KOPT-K1 (cell line): ENCODE results near the gene DSG2.
"Not testable (repeated sequence)": the region's sequence is repeated elsewhere in the genome, so short reads cannot be mapped to it uniquely, and the experiment has no call there.

Experiments used
- H3K27ac ChIP-seq: fragments of 200-600 bp; sonication (generic); 2 replicates; pipeline ENCODE4 v1.5.1; 2016; ENCODE audit warnings: antibody characterized with exemption, mild to moderate bottlenecking, low read depth, low read length; ENCODE audit not compliant: poor library complexity, severe bottlenecking
- H3K36me3 ChIP-seq: fragments of 200-600 bp; sonication (generic); 2 replicates; pipeline ENCODE4 v1.5.1; 2017; ENCODE audit warnings: antibody characterized with exemption, mild to moderate bottlenecking, low read length, moderate library complexity; ENCODE audit not compliant: insufficient read depth
- H3K9me3 ChIP-seq: fragments of 200-600 bp; sonication (generic); 2 replicates; pipeline ENCODE4 v1.5.1; 2017; ENCODE audit warnings: antibody characterized with exemption, low read length, mild to moderate bottlenecking; ENCODE audit not compliant: insufficient read depth, poor library complexity, severe bottlenecking

The DSG2 gene

DNA sequence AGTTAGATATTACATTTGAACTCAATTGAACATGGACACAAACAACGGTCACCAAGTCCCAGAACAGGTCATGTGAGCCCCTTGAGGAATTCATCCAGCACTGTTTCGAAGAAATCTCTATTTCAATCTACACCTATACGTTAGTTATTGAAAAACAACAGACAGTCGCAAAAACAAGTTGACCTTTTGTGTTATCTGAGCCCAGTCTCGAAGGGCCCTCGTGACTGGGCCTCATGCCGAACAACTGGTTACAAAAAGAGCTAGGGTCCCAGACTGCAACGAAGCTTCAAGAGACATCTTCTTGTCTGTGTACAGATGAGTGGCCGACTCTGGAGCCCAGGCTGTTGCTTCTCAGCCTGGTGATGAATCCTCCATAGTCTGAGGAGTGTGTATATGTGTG lies 5.3 kb upstream of the DSG2 start:
- Histone ChIP-seq H3K36me3 (no peaks in the 10 kb centered on the region), H3K9me3 (no peaks in the 10 kb centered on the region), H3K27ac (no peak overlapping the region)

DNA sequence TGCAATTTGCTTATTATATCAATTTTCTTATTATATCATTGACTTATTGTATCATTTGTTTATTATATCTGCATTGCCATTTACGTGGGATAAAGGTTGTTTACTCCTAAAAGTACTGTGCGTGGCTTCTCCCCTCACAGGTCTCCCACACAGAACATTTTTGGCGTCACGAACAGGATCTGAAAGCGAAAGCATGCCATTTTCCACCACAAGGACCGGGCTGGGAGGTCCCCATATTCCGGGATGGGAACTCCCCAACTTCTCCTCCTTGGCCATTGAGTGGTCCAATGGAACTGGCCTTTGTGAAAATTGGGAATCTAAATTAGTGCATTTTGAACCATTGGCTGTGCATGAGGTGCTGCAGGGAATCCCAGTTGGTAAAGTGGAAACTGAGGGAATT lies 4.8 kb upstream of the DSG2 start:
- H3K27ac ChIP-seq = no peak overlapping the region

DNA sequence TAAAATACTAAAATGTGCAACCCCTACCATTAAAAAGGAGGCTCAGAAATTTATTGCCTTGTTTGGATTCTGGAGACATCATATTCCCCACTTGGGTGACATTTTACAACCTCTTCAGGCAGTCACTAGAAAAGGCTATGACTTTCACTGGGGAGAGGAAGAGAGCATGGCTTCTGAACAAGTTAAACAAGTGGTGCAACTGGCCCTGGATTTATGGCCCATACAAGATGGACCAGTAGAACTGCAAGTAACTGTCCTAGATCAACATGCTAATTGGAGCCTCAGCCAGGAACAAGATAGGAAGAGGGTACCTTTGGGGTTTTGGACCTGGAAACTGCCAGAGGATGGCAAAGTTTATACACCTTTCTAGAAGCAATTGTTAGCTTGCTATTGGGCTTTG lies 4.0 kb upstream of the DSG2 start:
- no peaks in the 10 kb centered on the region for H3K36me3 ChIP-seq
- H3K9me3 ChIP-seq = no peaks in the 10 kb centered on the region
- H3K27ac ChIP-seq = no peak overlapping the region

More for the DNA sequence above, 4.8 kb upstream of the DSG2 start:
- Histone ChIP-seq H3K36me3 (no peaks in the 10 kb centered on the region), H3K9me3 (no peaks in the 10 kb centered on the region)

DNA sequence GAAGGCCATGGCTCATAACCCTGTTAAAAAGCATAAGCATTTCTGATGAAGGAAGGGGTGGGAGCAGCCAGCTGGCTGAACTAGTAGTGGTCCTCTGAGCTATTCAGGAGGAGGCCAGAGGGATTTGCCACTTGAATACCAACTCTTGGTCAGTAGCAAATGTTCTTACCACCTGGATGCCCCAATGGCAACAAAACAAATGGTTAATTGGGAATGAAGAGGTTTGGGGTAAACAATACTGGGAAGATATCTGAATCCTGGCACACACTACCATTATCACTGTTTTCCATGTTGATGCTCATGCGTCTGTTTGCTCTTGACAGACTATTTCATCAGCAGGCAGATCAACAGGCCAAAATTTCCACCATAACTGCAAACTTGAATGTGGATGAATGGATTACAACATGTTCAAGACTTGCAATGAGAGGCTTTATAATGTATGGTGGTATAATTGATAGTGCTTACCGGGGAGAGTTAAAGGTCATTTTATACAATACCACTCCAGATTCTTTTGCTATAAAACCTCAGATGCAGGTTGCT lies 3.2 kb upstream of the DSG2 start:
- H3K36me3 ChIP-seq, H3K9me3 ChIP-seq, H3K27ac ChIP-seq: not testable (repeated sequence)

DNA sequence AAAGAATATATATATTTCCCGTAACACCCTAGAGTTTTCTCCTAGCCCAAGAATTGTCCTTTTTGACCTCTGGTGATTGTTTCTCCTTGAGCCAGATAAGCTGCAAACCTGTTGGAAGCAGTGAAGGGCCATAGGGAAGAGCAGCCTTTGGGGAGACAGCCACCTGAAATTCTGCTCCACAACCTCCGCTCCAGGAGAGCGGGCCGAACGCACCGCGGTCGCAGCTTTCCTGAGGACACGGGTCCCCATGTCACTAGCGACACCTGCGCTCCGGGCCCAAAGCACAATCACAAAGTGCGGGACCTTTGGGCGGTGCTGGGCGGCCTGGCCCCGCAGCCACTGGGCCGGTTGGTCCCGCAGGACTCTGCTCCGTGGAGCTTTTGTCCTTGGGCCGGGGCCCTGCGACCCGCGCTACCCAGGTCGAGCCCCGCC lies 557 bp upstream of the DSG2 start:
- Histone ChIP-seq H3K36me3 (no peaks in the 10 kb centered on the region), H3K27ac (no peak overlapping the region), H3K9me3 (no peaks in the 10 kb centered on the region)

DNA sequence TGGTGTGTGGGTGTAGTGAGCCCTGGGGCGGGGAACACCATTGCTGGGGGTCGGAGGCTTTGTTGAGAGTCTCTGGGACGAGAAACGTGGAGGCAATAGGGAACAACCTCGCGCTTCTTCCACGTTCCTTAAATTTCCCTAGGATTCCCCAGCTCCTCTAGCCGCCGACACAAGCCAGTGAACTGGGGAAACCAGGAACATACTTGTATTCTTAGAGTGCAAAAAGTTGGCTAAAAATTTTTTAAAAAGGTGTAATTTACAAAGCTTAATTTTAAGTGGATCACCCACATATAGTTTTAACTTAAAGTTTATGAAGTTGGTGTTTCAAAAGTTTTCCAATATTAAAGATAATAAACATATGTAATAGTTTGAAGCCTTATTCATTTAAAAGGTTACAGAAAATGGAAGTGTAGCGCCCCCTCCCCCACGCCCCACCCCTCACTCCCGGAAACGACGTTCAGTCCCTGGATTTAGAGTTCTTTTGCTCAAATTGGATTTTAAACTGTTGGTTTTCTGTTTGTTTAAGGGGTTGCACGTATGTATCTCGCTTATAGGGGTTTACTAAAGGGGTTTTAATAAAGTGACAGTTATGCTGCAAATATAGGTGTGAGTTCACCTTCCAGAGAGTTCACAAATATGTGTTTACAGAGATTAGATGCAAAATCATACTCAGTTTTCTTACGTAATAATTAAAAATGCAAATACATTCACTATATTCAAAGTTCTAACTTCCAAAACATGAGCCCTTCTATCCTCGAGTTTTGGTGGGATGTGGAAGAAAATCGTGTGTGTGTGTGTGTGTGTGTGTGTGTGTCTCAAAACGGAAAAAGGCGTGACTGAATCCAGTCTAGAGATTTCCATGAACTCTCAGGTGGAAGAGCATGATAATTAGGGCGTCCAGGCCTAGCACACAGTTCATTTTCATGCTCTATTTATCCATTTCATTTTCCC lies 872 bp downstream of the DSG2 start:
- H3K27ac ChIP-seq = no peak overlapping the region

DNA sequence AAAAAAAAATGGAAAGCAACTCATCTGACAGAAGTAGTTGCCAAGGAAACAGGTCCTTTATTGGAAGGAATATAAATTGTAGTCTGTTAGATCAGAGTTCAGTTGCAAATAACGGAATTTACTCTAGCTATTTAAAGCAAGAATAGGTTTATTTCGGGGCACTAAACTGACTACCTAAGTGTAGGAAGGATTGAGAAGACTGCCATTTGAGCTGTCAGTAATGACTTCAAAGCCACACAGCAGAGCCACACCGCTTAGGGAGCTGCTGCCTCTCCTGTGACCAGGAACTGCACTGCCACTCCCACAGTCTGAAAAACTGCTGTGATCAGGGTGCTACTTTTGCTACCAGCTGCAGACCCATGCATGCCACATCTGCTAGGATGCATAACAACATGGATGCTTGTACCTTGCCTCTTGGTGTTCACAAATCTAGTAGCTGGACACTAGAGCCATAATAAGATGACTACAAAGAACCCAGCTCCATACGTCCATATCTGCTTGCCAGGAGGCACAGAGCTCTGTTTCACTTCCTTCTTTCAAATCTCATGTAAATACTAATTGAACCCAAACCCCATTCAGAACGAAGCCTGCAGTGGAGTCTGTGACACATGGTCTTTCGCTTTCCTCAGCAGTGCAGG lies 2.2 kb downstream of the DSG2 start:
- Histone ChIP-seq H3K27ac (no peak overlapping the region), H3K9me3 (no peaks in the 10 kb centered on the region)

More for the DNA sequence above, 872 bp downstream of the DSG2 start:
- Histone ChIP-seq H3K36me3 (no peaks in the 10 kb centered on the region), H3K9me3 (no peaks in the 10 kb centered on the region)

DNA sequence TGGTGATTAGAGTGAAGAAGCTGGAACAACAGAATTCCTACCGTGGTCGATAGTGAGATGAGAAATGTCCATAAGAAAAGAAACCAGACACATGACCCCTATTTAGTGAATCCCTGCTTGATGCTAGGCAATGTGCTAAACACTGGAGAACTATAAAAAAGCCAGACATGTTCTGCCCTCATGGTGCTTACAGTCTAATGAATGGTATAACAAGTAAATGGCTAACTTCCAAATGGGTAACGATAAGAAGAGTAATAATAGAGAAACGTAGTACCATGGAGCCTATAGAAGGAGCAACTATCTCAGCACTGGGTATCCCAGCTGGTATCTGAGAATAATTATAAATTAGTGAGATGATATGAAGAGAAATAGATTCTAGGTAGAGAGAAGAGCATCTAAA lies 5.0 kb downstream of the DSG2 start:
- no peaks in the 10 kb centered on the region for H3K9me3 ChIP-seq
- H3K36me3 ChIP-seq = no peaks in the 10 kb centered on the region
- no peak overlapping the region for H3K27ac ChIP-seq

More for the DNA sequence above, 2.2 kb downstream of the DSG2 start:
- H3K36me3 ChIP-seq = no peaks in the 10 kb centered on the region

DNA sequence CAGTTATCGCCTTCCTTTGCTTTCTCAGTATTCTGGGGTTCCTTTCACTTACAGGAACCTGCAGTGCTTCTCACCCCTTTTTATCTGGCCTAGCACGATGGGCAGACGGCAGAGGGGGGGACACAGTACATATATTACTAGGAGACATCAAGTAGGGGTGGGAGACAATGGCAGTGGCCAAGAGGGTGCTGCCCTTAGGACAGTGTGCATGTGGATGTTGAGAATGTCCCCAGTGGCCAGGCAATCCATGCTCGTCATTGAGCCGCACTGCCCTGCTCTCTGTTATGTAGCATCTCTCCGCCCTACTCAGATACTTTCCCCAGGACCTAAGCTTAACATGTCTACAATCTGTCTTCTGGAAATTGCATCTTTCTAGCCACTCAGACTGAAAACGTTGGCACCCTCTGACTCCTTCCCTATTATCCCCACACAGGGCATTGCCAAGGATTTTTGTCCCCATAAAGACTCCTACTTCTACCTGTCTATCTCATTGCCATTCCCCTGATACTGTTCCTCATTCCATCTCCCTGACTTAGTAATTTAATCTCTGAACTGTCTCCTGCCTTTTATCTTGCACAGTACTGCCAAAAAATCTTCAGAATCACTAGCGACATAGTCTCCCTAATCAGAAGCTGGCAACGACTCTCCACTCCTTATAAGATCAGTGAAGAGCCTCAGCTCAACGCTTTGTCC lies 6.6 kb downstream of the DSG2 start:
- Histone ChIP-seq H3K27ac (no peak overlapping the region), H3K36me3 (no peaks in the 10 kb centered on the region), H3K9me3 (no peaks in the 10 kb centered on the region)

DNA sequence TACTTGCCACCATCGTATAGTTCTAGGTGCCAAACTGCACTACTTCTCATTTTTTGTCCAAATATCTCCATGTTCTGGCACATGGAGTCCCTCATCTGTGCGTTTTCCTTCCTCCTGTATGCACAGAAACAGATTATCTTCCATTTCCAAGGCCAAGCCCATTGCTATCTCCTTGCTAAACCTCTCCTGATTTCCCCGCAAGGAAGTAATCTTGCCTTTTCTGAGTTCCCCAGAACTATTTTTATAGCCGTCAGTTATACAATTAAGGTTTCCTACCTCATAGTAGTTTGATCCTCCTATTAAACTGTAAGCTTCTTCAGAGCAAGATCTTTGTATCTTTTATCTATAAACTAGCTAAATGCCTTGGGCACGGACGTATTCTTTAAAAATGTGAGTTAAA lies 7.2 kb downstream of the DSG2 start:
- no peaks in the 10 kb centered on the region for H3K36me3 ChIP-seq
- no peaks in the 10 kb centered on the region for H3K9me3 ChIP-seq
- H3K27ac ChIP-seq = no peak overlapping the region

DNA sequence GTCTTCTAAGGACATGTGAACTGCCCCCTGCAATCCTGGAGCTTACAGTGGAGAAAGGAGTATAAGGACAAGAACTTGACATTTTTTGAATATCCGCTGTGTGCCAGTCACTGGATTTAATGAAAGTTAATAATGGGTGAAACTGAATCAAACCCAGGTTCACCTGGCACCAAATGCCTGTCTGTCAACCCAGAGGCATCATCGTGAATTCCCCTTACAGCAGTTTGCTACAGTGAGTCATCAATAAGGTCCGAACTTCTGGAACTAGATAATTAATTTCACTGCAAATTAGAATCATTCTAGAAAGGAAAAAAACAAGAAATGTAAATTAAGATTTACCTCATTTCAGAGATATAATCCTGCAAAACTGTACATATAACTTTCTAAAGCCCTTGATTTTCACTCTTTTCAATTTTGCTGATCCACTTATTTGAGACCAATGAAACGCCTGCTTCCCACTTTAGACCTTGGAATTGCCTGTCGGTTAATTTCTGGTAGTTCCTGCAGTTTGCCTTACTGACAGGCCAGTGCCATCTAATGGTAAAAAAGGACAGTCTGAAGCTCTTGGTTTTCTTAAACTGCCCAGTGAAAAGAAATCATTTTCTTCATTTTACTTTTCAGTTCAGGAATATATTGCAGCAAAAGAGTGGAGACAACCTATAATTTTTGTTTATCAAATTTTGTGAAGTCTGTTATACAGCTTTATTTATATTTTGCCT lies 8.2 kb downstream of the DSG2 start:
- no peaks in the 10 kb centered on the region for H3K36me3 ChIP-seq

DNA sequence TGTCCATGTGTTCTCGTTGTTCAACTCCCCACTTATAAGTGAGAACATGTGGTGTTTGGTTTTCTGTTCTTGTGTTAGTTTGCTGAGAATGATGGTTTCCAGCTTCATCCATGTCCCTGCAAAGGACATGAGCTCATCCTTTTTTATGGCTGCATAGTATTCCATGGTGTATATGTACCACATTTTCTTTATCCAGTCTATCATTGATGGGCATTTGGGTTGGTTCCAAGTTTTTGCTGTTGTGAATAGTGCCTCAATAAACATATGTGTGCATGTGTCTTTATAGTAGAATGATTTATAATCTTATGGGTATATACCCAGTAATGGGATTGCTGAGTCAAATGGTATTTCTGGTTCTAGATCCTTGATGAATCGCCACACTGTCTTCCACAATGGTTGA lies 9.1 kb downstream of the DSG2 start:
- H3K9me3 ChIP-seq, H3K27ac ChIP-seq, H3K36me3 ChIP-seq: not testable (repeated sequence)

More for the DNA sequence above, 8.2 kb downstream of the DSG2 start:
- no peaks in the 10 kb centered on the region for H3K9me3 ChIP-seq
- no peak overlapping the region for H3K27ac ChIP-seq

DNA sequence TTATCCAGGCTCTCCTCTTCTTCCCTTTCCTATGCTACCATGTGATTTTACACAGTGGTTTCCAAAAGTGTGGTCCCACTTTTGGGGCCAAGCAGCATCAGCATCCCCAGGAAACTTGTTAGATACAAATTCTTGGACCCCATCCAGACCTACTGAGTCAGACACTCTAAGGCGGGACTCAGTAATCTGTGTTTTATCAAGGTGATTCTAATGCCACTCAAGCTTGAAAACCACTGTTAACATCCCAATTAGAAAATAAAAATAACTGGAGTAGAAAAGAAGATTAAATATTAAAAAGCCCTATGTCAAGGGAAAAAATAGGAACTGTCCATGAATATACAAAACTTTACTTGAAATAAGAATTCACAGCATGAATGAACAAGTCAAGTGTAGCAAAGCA lies 10.8 kb downstream of the DSG2 start:
- H3K9me3 ChIP-seq = no peaks in the 10 kb centered on the region
- no peak overlapping the region for H3K27ac ChIP-seq
- H3K36me3 ChIP-seq = no peaks in the 10 kb centered on the region

DNA sequence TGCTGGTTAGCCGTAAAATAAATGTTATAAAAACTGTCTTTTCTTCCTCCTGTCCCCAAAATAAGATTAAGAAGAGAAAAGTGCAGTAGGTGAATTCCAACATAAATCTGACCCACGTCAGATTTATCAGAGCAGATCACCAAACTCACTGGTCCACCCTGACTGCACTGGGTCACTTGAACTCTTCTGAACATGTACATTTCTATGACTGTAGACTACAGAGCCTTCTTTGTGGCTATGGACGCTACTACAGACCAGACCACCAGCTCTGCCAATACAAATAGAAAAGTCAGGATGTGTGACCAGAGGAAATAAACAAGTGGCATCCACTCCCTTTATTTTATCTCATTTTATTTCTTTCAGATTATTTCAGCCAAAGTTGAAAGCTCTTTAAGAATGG lies 11.6 kb downstream of the DSG2 start:
- Histone ChIP-seq H3K9me3 (no peaks in the 10 kb centered on the region), H3K36me3 (no peaks in the 10 kb centered on the region), H3K27ac (no peak overlapping the region)
